ENCODE results near the gene RAB10. TPM values are rescaled to one million over a fixed set of nuclear protein-coding genes. Genes with fewer than 3 reads are reported as not detected.

Gene RAB10
- polyA plus RNA-seq, 1 donor (not counting 4 experiments of a cell fraction or from before 2014, with no cell fraction given) = 252 TPM

DNA sequence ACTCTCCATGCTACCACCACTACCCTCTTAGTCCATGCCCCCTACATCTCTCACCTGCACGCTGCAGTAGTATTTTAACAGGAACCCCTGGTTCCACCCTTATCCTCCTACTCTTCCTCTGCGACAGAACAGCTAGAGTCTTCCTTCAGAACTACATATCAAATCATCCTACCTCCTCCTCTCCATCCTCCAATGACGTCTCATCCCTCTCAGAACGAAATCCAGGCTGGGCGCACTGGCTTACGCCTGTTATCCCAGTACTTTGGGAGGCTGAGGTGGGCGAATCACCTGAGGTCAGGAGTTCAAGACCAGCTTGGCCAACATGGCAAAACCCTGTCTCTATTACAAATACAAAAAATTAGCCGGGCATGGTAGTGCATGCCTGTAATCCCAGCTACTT, 41.3 kb upstream of the RAB10 start:
- Histone ChIP-seq H3K79me2 (ENCODE audit: control insufficient read depth, insufficient read depth, low read length) (no peaks in the 10 kb centered on the region), H3K36me3 (ENCODE audit: control insufficient read depth in 2 of 2, extremely low read depth in 1 of 2, insufficient read depth in 2 of 2, low read length in 2 of 2) (no peaks in the 10 kb centered on the region), H3K27ac (ENCODE audit: control insufficient read depth, insufficient read depth, low read length) (no peak overlapping the region), H3K9ac (ENCODE audit: control insufficient read depth, extremely low read depth, insufficient read depth, low read length) (no peak overlapping the region), H3K4me1 (ENCODE audit: control insufficient read depth, extremely low read depth, insufficient read depth, low read length) (peaks cover 8% of the 10 kb centered on the region), H4K20me1 (ENCODE audit: control insufficient read depth, extremely low read depth, insufficient read depth, low read length) (no peaks in the 10 kb centered on the region), H3K27me3 (ENCODE audit: control insufficient read depth, extremely low read depth, insufficient read depth, low read length) (no peaks in the 10 kb centered on the region), H3K9me3 (ENCODE audit: control insufficient read depth, low read depth, low read length) (no peaks in the 10 kb centered on the region), H3K9me1 (ENCODE audit: control insufficient read depth, extremely low read depth, insufficient read depth, low read length) (no peaks in the 10 kb centered on the region), H3K4me3 (ENCODE audit: control insufficient read depth in 2 of 3, extremely low read depth in 1 of 3, insufficient read depth in 2 of 3, low read depth in 1 of 3, low read length in 3 of 3) (no peak overlapping the region), H3K4me2 (ENCODE audit: control insufficient read depth, extremely low read depth, insufficient read depth, low read depth, low read length) (peak overlapping the region; percentile 58), H2AFZ (ENCODE audit: control insufficient read depth, low read length) (no peak overlapping the region)
- DNase-seq (ENCODE audit: low read depth, low spot score) (no peak), FAIRE-seq (no peak)
- TF ChIP-seq, protein P1, sequence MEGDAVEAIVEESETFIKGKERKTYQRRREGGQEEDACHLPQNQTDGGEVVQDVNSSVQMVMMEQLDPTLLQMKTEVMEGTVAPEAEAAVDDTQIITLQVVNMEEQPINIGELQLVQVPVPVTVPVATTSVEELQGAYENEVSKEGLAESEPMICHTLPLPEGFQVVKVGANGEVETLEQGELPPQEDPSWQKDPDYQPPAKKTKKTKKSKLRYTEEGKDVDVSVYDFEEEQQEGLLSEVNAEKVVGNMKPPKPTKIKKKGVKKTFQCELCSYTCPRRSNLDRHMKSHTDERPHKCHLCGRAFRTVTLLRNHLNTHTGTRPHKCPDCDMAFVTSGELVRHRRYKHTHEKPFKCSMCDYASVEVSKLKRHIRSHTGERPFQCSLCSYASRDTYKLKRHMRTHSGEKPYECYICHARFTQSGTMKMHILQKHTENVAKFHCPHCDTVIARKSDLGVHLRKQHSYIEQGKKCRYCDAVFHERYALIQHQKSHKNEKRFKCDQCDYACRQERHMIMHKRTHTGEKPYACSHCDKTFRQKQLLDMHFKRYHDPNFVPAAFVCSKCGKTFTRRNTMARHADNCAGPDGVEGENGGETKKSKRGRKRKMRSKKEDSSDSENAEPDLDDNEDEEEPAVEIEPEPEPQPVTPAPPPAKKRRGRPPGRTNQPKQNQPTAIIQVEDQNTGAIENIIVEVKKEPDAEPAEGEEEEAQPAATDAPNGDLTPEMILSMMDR (optimal IDR thresholded peaks at IDR 0.05 in 1 of 3, IDR thresholded peaks at IDR 0.05 in 1 of 3, conservative IDR thresholded peaks at IDR 0.05 in 1 of 3; ENCODE audit: extremely low read depth in 1 of 3, insufficient read depth in 2 of 3, low read length in 3 of 3) = no peak
- no peak for TF ChIP-seq EZH2 (IDR thresholded peaks at IDR 0.05; ENCODE audit: low read length)
- dilution Hi-C loops (cut with MboI; ENCODE audit: extremely low pct_ligation_motif_present, low sequenced_read_pairs) = no loop called here

- H3K4me1 ChIP-seq (ENCODE audit: control insufficient read depth, extremely low read depth, insufficient read depth, low read length) = peaks cover 11% of the 10 kb centered on the region
- H3K4me2 ChIP-seq (ENCODE audit: control insufficient read depth, extremely low read depth, insufficient read depth, low read depth, low read length) = no peak overlapping the region
- H3K9ac ChIP-seq (ENCODE audit: control insufficient read depth, extremely low read depth, insufficient read depth, low read length) = no peak overlapping the region
- H3K27me3 ChIP-seq (ENCODE audit: control insufficient read depth, extremely low read depth, insufficient read depth, low read length) = no peaks in the 10 kb centered on the region
- DNase-seq (ENCODE audit: low read depth, low spot score) (no peak), FAIRE-seq (no peak)
- H3K79me2 ChIP-seq (ENCODE audit: control insufficient read depth, insufficient read depth, low read length) = no peaks in the 10 kb centered on the region
- H3K36me3 ChIP-seq (ENCODE audit: control insufficient read depth in 2 of 2, extremely low read depth in 1 of 2, insufficient read depth in 2 of 2, low read length in 2 of 2) = no peaks in the 10 kb centered on the region
- no peaks in the 10 kb centered on the region for H3K9me1 ChIP-seq (ENCODE audit: control insufficient read depth, extremely low read depth, insufficient read depth, low read length)
- no peak overlapping the region for H2AFZ ChIP-seq (ENCODE audit: control insufficient read depth, low read length)
- TF ChIP-seq EZH2 (IDR thresholded peaks at IDR 0.05; ENCODE audit: low read length) = no peak
- TF ChIP-seq, protein P1 (optimal IDR thresholded peaks at IDR 0.05 in 1 of 3, IDR thresholded peaks at IDR 0.05 in 1 of 3, conservative IDR thresholded peaks at IDR 0.05 in 1 of 3; ENCODE audit: extremely low read depth in 1 of 3, insufficient read depth in 2 of 3, low read length in 3 of 3) = no peak
- H3K4me3 ChIP-seq (ENCODE audit: control insufficient read depth in 2 of 3, extremely low read depth in 1 of 3, insufficient read depth in 2 of 3, low read depth in 1 of 3, low read length in 3 of 3) = no peak overlapping the region
- no peaks in the 10 kb centered on the region for H4K20me1 ChIP-seq (ENCODE audit: control insufficient read depth, extremely low read depth, insufficient read depth, low read length)
- no peak overlapping the region for H3K27ac ChIP-seq (ENCODE audit: control insufficient read depth, insufficient read depth, low read length)
- H3K9me3 ChIP-seq (ENCODE audit: control insufficient read depth, low read depth, low read length) = no peaks in the 10 kb centered on the region
- dilution Hi-C loops (cut with MboI; ENCODE audit: extremely low pct_ligation_motif_present, low sequenced_read_pairs) = no loop called here
Measured at GRCh38 chr2:25993049-25993448, 40.8 kb upstream of the RAB10 start.

Measured in keratinocyte (primary cell).